Nephron (organoid): ENCODE measurements around the gene IMP3.

Source experiments
- H3K27ac Mint-ChIP-seq, 3 experiments: 2 replicates each; pipeline ENCODE4 v1.8.0; 2020; ENCODE audit warnings: mixed read lengths in 3 of 3, mild to moderate bottlenecking in 2 of 3, moderate library complexity in 1 of 3
- H3K27me3 Mint-ChIP-seq: 2 replicates; pipeline ENCODE4 v1.8.0; 2021; ENCODE audit warnings: low read depth, mild to moderate bottlenecking, moderate library complexity, mixed read lengths
- H3K36me3 Mint-ChIP-seq: 2 replicates; pipeline ENCODE4 v1.8.0; 2020; ENCODE audit warnings: low read depth, mixed read lengths
- H3K4me1 Mint-ChIP-seq: 2 replicates; pipeline ENCODE4 v1.8.0; 2020; ENCODE audit warnings: mixed read lengths
- H3K4me3 Mint-ChIP-seq, 3 experiments: 2 replicates each; pipeline ENCODE4 v1.8.0; 2020; ENCODE audit warnings: mild to moderate bottlenecking in 3 of 3, mixed read lengths in 3 of 3, moderate library complexity in 2 of 3
- H3K9me3 Mint-ChIP-seq: 2 replicates; pipeline ENCODE4 v1.8.0; 2020; ENCODE audit warnings: mixed read lengths
- CTCF ChIP-seq, 3 experiments: fragments of 200-600 bp; sonication (generic); IDR thresholded peaks; one replicate each; pipeline ENCODE4 v1.5.0; 2021; ENCODE audit warnings: antibody characterized with exemption in 3 of 3; ENCODE audit not compliant: unreplicated experiment in 3 of 3

The IMP3 gene

GRCh38 chr15:75653347-75653913 is 13.4 kb upstream of the IMP3 start:
- Mint-ChIP-seq H3K9me3 (no peaks in the 10 kb centered on the region), H3K4me3 (peak overlapping the region in 2 of 3 experiments; percentile 7 to 96), H3K27me3 (no peaks in the 10 kb centered on the region), H3K4me1 (peaks cover 51% of the 10 kb centered on the region), H3K36me3 (peaks cover 39% of the 10 kb centered on the region), H3K27ac (peak overlapping the region in 1 of 3 experiments; percentile 37)
- no peak for TF ChIP-seq CTCF (IDR thresholded peaks at IDR 0.05; ENCODE audit: unreplicated experiment in 3 of 3)

- peaks cover 54% of the 10 kb centered on the region for H3K4me1 Mint-ChIP-seq
- peak overlapping the region in 2 of 3 experiments; percentile 30 to 51 for H3K27ac Mint-ChIP-seq
- peak overlapping the region; percentile 74 to 96 (median 75) for H3K4me3 Mint-ChIP-seq
- H3K36me3 Mint-ChIP-seq, result peaks cover 28% of the 10 kb centered on the region
- no peak for TF ChIP-seq CTCF (IDR thresholded peaks at IDR 0.05; ENCODE audit: unreplicated experiment in 3 of 3)
- H3K9me3 Mint-ChIP-seq, result no peaks in the 10 kb centered on the region
- H3K27me3 Mint-ChIP-seq, result no peaks in the 10 kb centered on the region
Measured at GRCh38 chr15:75651810-75652543, 12.0 kb upstream of the IMP3 start.

- Mint-ChIP-seq H3K9me3 (no peaks in the 10 kb centered on the region), H3K4me1 (peaks cover 60% of the 10 kb centered on the region), H3K36me3 (peaks cover 21% of the 10 kb centered on the region), H3K27ac (peak overlapping the region; percentile 7 to 73 (median 62)), H3K4me3 (peak overlapping the region; percentile 95 to 97 (median 96)), H3K27me3 (peaks cover 4% of the 10 kb centered on the region)
- TF ChIP-seq CTCF (IDR thresholded peaks at IDR 0.05; ENCODE audit: unreplicated experiment in 3 of 3), result no peak
Measured at GRCh38 chr15:75650908-75651809, 11.1 kb upstream of the IMP3 start.

GRCh38 chr15:75649848-75650247 is 9.8 kb upstream of the IMP3 start:
- H3K9me3 Mint-ChIP-seq, result no peaks in the 10 kb centered on the region
- peaks cover 60% of the 10 kb centered on the region for H3K4me1 Mint-ChIP-seq
- H3K4me3 Mint-ChIP-seq, result peak overlapping the region; percentile 95 to 97 (median 96)
- peaks cover 19% of the 10 kb centered on the region for H3K36me3 Mint-ChIP-seq
- TF ChIP-seq CTCF (IDR thresholded peaks at IDR 0.05; ENCODE audit: unreplicated experiment in 3 of 3), result no peak
- H3K27me3 Mint-ChIP-seq, result peaks cover 6% of the 10 kb centered on the region
- H3K27ac Mint-ChIP-seq, result peak overlapping the region; percentile 1 to 41 (median 12)

DNA sequence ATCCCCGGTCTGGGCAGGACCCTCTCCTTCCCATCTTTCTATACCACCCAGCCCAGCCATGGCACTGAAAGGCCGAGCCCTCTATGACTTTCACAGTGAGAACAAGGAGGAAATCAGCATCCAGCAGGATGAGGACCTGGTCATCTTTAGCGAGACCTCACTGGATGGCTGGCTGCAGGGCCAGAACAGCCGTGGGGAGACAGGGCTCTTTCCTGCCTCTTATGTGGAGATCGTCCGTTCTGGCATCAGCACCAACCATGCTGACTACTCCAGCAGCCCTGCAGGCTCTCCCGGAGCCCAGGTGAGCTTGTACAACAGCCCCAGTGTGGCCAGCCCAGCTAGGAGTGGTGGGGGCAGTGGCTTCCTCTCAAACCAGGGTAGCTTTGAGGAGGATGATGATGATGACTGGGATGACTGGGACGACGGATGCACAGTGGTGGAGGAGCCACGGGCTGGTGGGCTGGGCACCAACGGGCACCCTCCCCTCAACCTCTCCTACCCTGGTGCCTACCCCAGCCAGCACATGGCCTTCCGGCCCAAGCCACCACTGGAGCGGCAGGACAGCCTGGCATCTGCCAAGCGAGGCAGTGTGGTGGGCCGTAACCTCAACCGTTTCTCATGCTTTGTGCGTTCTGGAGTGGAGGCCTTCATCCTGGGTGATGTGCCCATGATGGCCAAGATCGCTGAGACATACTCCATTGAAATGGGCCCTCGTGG is 9.2 kb upstream of the IMP3 start:
- H3K9me3 Mint-ChIP-seq, result no peaks in the 10 kb centered on the region
- H3K36me3 Mint-ChIP-seq, result peaks cover 19% of the 10 kb centered on the region
- peak overlapping the region; percentile 86 to 96 (median 94) for H3K27ac Mint-ChIP-seq
- H3K4me3 Mint-ChIP-seq, result peak overlapping the region; percentile 95 to 97 (median 96)
- H3K4me1 Mint-ChIP-seq, result peaks cover 60% of the 10 kb centered on the region
- H3K27me3 Mint-ChIP-seq, result peaks cover 6% of the 10 kb centered on the region
- TF ChIP-seq CTCF (IDR thresholded peaks at IDR 0.05; ENCODE audit: unreplicated experiment in 3 of 3), result no peak
